B cell (primary cell): ENCODE measurements around the gene CCDC141. TPM values are rescaled to one million over a fixed set of nuclear protein-coding genes. Genes with fewer than 3 reads are reported as not detected.

ENCODE experiments used
- ATAC-seq: fragments of 200-7000 bp; cut with Tn5 transposase; one replicate; pipeline ENCODE4 v1.10.0; 2021; ENCODE audit warnings: low read depth, mild to moderate bottlenecking, moderate number of reproducible peaks, moderate library complexity
- CTCF ChIA-PET: fragments of 350-600 bp; sonication (Branson Sonifier 250); formaldehyde crosslinking; loops from one replicate; lab custom pipeline; 2021; ENCODE audit warnings: antibody characterized with exemption, inconsistent platforms; lab: Charles Lee
- POLR2A ChIA-PET: fragments of 350-600 bp; sonication (Branson Sonifier 250); formaldehyde crosslinking; loops from one replicate; lab custom pipeline; 2021; ENCODE audit warnings: antibody characterized with exemption; lab: Charles Lee
- DNase-seq: peaks from one replicate; pipeline ENCODE4 v3.0.0; 2013
- H2AFZ ChIP-seq: 2 replicates; pipeline ENCODE4 v1.6.1; 2012; ENCODE audit warnings: mild to moderate bottlenecking, low read depth, low read length; ENCODE audit not compliant: insufficient read depth, poor library complexity, severe bottlenecking
- H3K27ac ChIP-seq, 2 donors: 1 replicate in 1 of 2; 2 replicates in 1 of 2; pipeline ENCODE4 v1.5.1; 2012 to 2013; ENCODE audit warnings: low read length in 2 of 2, mild to moderate bottlenecking in 2 of 2, moderate library complexity in 1 of 2
- H3K27me3 ChIP-seq, 4 experiments: fragments of 200-600 bp in 1 of 4; sonication (generic) in 1 of 4; replicated peaks in 1 of 4; 1 replicate in 2 of 4; 2 replicates in 2 of 4; pipeline versions ENCODE4 v1.6.1 to v1.7.0; 2013 to 2016; ENCODE audit warnings: low read length in 3 of 4, mild to moderate bottlenecking in 2 of 4, mixed read lengths in 1 of 4, moderate library complexity in 1 of 4; ENCODE audit not compliant: insufficient read depth in 4 of 4, control insufficient read depth in 3 of 4; ENCODE audit errors: control extremely low read depth in 1 of 4
- H3K36me3 ChIP-seq, 2 experiments: replicated peaks in 1 of 2; 1 replicate in 1 of 2; 2 replicates in 1 of 2; pipeline versions ENCODE4 v1.6.1 to v1.7.1; 2013; ENCODE audit warnings: low read length in 1 of 2; ENCODE audit not compliant: insufficient read depth in 2 of 2, control insufficient read depth in 1 of 2; ENCODE audit errors: control extremely low read depth in 1 of 2, extremely low read depth in 1 of 2
- H3K4me1 ChIP-seq, 2 donors: fragments of 200-600 bp in 1 of 2; sonication (generic) in 1 of 2; 1 replicate in 1 of 2; 2 replicates in 1 of 2; pipeline versions ENCODE4 v1.5.1 to v1.6.1; 2013 to 2017; ENCODE audit warnings: low read length in 2 of 2; ENCODE audit not compliant: control insufficient read depth in 2 of 2, insufficient read depth in 2 of 2
- H3K4me2 ChIP-seq: replicated peaks from 2 replicates; pipeline ENCODE3; 2012; ENCODE audit warnings: mild to moderate bottlenecking, low read depth, low read length; ENCODE audit not compliant: poor library complexity, severe bottlenecking
- H3K4me3 ChIP-seq, 5 experiments: fragments of 200-600 bp in 1 of 5; sonication (generic) in 1 of 5; 1 replicate in 3 of 5; 2 replicates in 2 of 5; pipeline versions ENCODE4 v1.5.1 to v1.7.0; 2011 to 2016; ENCODE audit warnings: low read length in 4 of 5, mild to moderate bottlenecking in 4 of 5, low read depth in 2 of 5, control low read depth in 1 of 5, moderate library complexity in 1 of 5; ENCODE audit not compliant: insufficient read depth in 1 of 5; ENCODE audit errors: control extremely low read depth in 1 of 5, extremely low read depth in 1 of 5
- H3K79me2 ChIP-seq: fragments of 200-600 bp; sonication (generic); one replicate; pipeline ENCODE4 v1.6.0; 2016; ENCODE audit warnings: low read length; ENCODE audit not compliant: control insufficient read depth, insufficient read depth
- H3K9ac ChIP-seq: fragments of 200-600 bp; sonication (generic); 2 replicates; pipeline ENCODE4 v1.6.1; 2017; ENCODE audit warnings: mild to moderate bottlenecking, low read length, moderate library complexity
- H3K9me3 ChIP-seq, 3 donors: one replicate each; pipeline versions ENCODE4 v1.6.1 to v1.7.1; 2013; ENCODE audit warnings: low read length in 2 of 3; ENCODE audit not compliant: control insufficient read depth in 2 of 3, insufficient read depth in 1 of 3; ENCODE audit errors: control extremely low read depth in 1 of 3
- H4K20me1 ChIP-seq: 2 replicates; pipeline ENCODE4 v1.6.0; 2012; ENCODE audit warnings: mild to moderate bottlenecking, low read length; ENCODE audit not compliant: insufficient read depth, control insufficient read depth, poor library complexity, severe bottlenecking
- H3K27ac Mint-ChIP-seq: one replicate; pipeline ENCODE4 v1.8.0; 2021; ENCODE audit warnings: mixed read lengths
- H3K27me3 Mint-ChIP-seq: one replicate; pipeline ENCODE4 v1.8.0; 2021; ENCODE audit warnings: mixed read lengths
- H3K4me1 Mint-ChIP-seq: one replicate; pipeline ENCODE4 v1.8.0; 2021; ENCODE audit warnings: mixed read lengths
- H3K4me3 Mint-ChIP-seq: one replicate; pipeline ENCODE4 v1.8.0; 2021; ENCODE audit warnings: mixed read lengths
- H3K9me3 Mint-ChIP-seq: one replicate; pipeline ENCODE4 v1.8.0; 2022; ENCODE audit warnings: mixed read lengths; ENCODE audit not compliant: insufficient read depth
- CTCF ChIP-seq: fragments of 200-600 bp; IDR thresholded peaks from one replicate; pipeline ENCODE4 v1.8.0; 2022; ENCODE audit warnings: antibody characterized with exemption, mild to moderate bottlenecking
- EZH2 ChIP-seq: IDR thresholded peaks from 2 replicates; pipeline ENCODE4 v1.6.1; 2012; ENCODE audit warnings: borderline replicate concordance, low read depth, mild to moderate bottlenecking, moderate library complexity, low read length; ENCODE audit not compliant: insufficient read depth, poor library complexity, severe bottlenecking
- WGBS: methylation state at CpG from one replicate; pipeline ENCODE4 v1.1.5; 2013; ENCODE audit warnings: missing lambda C conversion rate; ENCODE audit not compliant: insufficient coverage; 5-methylcytosine and 5-hydroxymethylcytosine counted together
- intact Hi-C: fragments of 100-400 bp; cut with micrococcal nuclease; formaldehyde crosslinking; loops from one replicate; pipeline ENCODE4 v1.10.0; 2022
- polyA plus RNA-seq: library from polyadenylated mRNA; depleted of rRNA; stranded (reverse); fragments of >200 nt; gene quantifications from 2 replicates; pipeline ENCODE4 v1.2.3, GENCODE V29; 2012
- total RNA-seq, 2 donors: library from RNA; stranded (reverse); fragments of 120-200 nt in 1 of 2; gene quantifications; 1 replicate in 1 of 2; 2 replicates in 1 of 2; pipeline versions ENCODE4 v1.2.3 to v1.2.4, GENCODE V29; 2013 to 2022

Gene CCDC141
- total and polyA plus RNA-seq, 2 donors (not counting 1 experiment from before 2014, with no cell fraction given) = 2.1 to 47.5 TPM

GRCh38 chr2:178909507-178909906, 140.4 kb downstream of the CCDC141 start:
- no peak overlapping the region for H3K4me3 Mint-ChIP-seq
- no peak overlapping the region for H3K27ac ChIP-seq
- peaks cover 0 to 7% of the 10 kb centered on the region in 2 experiments for H3K36me3 ChIP-seq
- intact Hi-C loops = no loop called here
- TF ChIP-seq CTCF = no peak
- TF ChIP-seq EZH2 = no peak
- DNase-seq (no peak), ATAC-seq (no peak)
- H3K4me2 ChIP-seq = no peak overlapping the region
- POLR2A ChIA-PET = no interaction called here
- H3K9me3 ChIP-seq = no peaks in the 10 kb centered on the region
- CTCF ChIA-PET = interaction anchor here (0.6 to 3.2 kb wide), 5 partner anchors 8 to 220 kb away, joined by 3 to 11 read pairs (median 4); no protein-coding TSS in a partner anchor
- WGBS = 100% methylated on average over 1 of the region's 2 CpGs
- no peak overlapping the region for H2AFZ ChIP-seq
- no peak overlapping the region for H3K4me3 ChIP-seq
- no peaks in the 10 kb centered on the region for H3K27me3 Mint-ChIP-seq
- peaks cover 9% of the 10 kb centered on the region for H3K4me1 Mint-ChIP-seq
- no peaks in the 10 kb centered on the region for H3K4me1 ChIP-seq
- no peaks in the 10 kb centered on the region for H4K20me1 ChIP-seq
- H3K27me3 ChIP-seq = no peaks in the 10 kb centered on the region
- no peaks in the 10 kb centered on the region for H3K9me3 Mint-ChIP-seq
- no peak overlapping the region for H3K27ac Mint-ChIP-seq
- no peak overlapping the region for H3K9ac ChIP-seq
- no peaks in the 10 kb centered on the region for H3K79me2 ChIP-seq

GRCh38 chr2:178908810-178909209, 141.1 kb downstream of the CCDC141 start:
- Histone ChIP-seq H3K79me2 (no peaks in the 10 kb centered on the region), H4K20me1 (no peaks in the 10 kb centered on the region), H3K4me1 (no peaks in the 10 kb centered on the region), H3K27me3 (no peaks in the 10 kb centered on the region), H2AFZ (no peak overlapping the region), H3K9ac (no peak overlapping the region), H3K4me3 (no peak overlapping the region), H3K4me2 (no peak overlapping the region), H3K27ac (no peak overlapping the region), H3K36me3 (peaks cover 4 to 7% of the 10 kb centered on the region in 2 experiments), H3K9me3 (no peaks in the 10 kb centered on the region)
- H3K4me1 Mint-ChIP-seq = peaks cover 6% of the 10 kb centered on the region
- peaks cover 1% of the 10 kb centered on the region for H3K9me3 Mint-ChIP-seq
- ChIA-PET POLR2A (no interaction called here), CTCF (interaction anchor here (2.4 to 3.2 kb wide), 2 partner anchors 18 to 221 kb away, joined by 8 to 11 read pairs; no protein-coding TSS in a partner anchor)
- TF ChIP-seq CTCF = no peak
- no peak for TF ChIP-seq EZH2
- no peak overlapping the region for H3K4me3 Mint-ChIP-seq
- ATAC-seq = no peak
- H3K27ac Mint-ChIP-seq = no peak overlapping the region
- no peaks in the 10 kb centered on the region for H3K27me3 Mint-ChIP-seq
- intact Hi-C loops = no loop called here
- no peak for DNase-seq
